Fibroblast of mammary gland (primary cell): Measurements from ENCODE around the gene KLHL33.

ENCODE experiments used
- DNase-seq: peaks from one replicate; pipeline ENCODE4 v3.0.0-alpha.2; 2010; ENCODE audit warnings: low read depth
- H3K4me3 ChIP-seq: 2 replicates; pipeline ENCODE4 v1.5.1; 2011; ENCODE audit warnings: low read depth, mild to moderate bottlenecking, low read length, moderate library complexity; ENCODE audit not compliant: control insufficient read depth
- TF ChIP-seq, protein P1 (sequence below): conservative IDR thresholded peaks from 2 replicates; pipeline ENCODE4 v1.5.1; 2011; ENCODE audit warnings: low read depth, low read length, inconsistent platforms; ENCODE audit not compliant: control insufficient read depth, insufficient read depth

KLHL33 gene

GRCh38 chr14:20413744-20414082 is 22.3 kb downstream of the KLHL33 start:
- TF ChIP-seq, protein P1, sequence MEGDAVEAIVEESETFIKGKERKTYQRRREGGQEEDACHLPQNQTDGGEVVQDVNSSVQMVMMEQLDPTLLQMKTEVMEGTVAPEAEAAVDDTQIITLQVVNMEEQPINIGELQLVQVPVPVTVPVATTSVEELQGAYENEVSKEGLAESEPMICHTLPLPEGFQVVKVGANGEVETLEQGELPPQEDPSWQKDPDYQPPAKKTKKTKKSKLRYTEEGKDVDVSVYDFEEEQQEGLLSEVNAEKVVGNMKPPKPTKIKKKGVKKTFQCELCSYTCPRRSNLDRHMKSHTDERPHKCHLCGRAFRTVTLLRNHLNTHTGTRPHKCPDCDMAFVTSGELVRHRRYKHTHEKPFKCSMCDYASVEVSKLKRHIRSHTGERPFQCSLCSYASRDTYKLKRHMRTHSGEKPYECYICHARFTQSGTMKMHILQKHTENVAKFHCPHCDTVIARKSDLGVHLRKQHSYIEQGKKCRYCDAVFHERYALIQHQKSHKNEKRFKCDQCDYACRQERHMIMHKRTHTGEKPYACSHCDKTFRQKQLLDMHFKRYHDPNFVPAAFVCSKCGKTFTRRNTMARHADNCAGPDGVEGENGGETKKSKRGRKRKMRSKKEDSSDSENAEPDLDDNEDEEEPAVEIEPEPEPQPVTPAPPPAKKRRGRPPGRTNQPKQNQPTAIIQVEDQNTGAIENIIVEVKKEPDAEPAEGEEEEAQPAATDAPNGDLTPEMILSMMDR, result no peak
- peak overlapping the region; percentile 91 for H3K4me3 ChIP-seq
- no peak for DNase-seq

DNA sequence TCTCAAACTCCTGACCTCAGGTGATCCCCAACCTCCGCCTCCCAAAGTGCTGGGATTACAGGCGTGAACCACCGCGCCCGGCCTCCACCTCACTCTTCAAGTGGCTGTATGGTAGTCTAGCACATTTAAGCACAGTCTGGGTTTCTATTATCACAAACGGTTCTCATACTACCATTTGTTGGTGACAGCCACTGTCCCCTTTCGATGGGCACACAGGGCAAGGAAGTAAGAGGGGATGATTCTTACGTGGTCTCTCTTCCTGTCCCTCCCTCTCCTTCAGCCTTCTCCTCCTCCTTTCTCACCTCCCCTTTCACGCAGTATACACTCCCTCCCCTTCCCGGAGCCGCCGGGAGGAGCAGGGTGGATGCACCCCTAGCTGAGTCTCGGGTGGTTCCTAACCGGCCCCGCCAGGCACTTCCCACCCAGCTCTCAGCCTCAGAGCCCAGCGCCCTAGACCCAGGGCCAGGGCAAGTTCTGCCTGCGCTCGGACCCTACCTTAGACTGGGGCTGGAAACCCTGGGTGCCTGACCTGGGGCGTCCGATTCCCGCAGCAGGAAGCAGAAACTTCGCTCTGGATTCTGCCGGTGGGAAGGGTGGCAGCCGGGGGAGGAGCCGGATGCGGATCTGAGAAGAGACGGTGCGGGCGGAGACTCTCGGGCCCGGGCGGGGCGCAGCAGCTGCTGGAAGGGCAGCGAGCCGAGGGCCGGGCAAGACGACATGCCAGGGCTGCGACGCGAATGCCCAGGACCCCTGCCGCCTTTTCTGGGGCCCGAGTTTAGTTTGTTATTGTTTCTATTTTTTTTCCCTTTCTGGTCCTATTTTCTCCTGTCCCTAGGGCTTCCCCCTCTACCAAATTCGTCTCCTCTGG is 22.9 kb downstream of the KLHL33 start, which contains the start of gene TEP1:
TSS of gene TEP1 (minus strand) at position 626 of the 868 bp plus-strand sequence. CDS start 5,062 bp downstream, outside the sequence.
- DNase-seq, result peak; percentile 72
- peak within 1 kb of the TSS; percentile 91 for H3K4me3 ChIP-seq

GRCh38 chr14:20412411-20412810 is 23.6 kb downstream of the KLHL33 start:
- H3K4me3 ChIP-seq, result peak overlapping the region; percentile 91
- no peak for DNase-seq
- TF ChIP-seq, protein P1, result no peak

More for the DNA sequence above, 22.9 kb downstream of the KLHL33 start, which contains the start of gene TEP1:
- TF ChIP-seq, protein P1, result no peak

DNA sequence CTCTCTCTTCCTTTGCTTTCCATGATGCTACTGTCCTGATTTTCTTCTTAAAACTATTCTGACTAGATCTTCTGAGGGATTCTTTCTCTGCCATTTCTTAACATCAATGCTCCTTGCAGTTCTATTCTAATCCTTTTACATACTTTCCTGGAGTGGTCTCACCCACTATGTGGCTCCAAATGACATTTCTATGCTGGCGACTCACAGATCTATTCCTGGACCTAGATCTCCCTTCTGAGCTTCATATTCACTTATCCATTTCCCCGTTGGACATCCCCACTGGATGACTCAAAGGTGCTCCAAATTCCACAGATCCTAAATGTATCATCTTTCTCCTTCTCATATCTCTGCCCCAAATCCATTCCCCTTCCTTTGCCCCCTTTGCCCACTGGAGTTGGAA is 26.7 kb downstream of the KLHL33 start:
- H3K4me3 ChIP-seq, result no peak overlapping the region
- DNase-seq, result peak; percentile 54
- TF ChIP-seq, protein P1, result no peak

DNA sequence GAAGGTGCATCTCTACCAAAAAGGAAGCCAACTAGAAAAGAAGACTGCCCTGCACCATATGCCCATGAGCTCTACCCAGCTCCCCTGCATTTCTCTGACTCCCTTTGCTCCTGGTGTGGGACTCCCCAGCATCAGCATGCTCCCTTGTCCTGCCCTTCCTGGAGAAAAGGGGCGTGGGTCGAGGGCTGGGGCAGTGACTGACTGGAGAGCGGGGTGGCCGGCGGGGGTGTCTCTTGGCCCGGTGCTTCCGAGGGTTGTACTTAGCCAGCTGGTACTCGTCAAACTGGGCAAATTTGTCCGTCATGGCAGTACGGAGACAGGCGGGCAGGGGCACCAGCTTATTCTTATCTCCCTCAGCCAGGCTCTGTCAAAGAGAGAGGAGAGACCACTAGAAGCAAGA is 32.4 kb downstream of the KLHL33 start:
- TF ChIP-seq, protein P1, result no peak
- no peak overlapping the region for H3K4me3 ChIP-seq
- DNase-seq, result no peak

GRCh38 chr14:20400965-20401593 is 34.9 kb downstream of the KLHL33 start:
- peak; percentile 33 for DNase-seq
- TF ChIP-seq, protein P1, result no peak
- H3K4me3 ChIP-seq, result no peak overlapping the region
